Measurements from ENCODE around the gene BICDL1.

- TF ChIP-seq YY1 (IDR thresholded peaks at IDR 0.05; ENCODE audit: low read depth) = no peak
- TF ChIP-seq EP300 (IDR thresholded peaks at IDR 0.05; ENCODE audit: borderline replicate concordance in 1 of 2, low read depth in 1 of 2, low read length in 1 of 2) = no peak
- no peak for TF ChIP-seq MXI1 (IDR thresholded peaks at IDR 0.05; ENCODE audit: low read depth, low read length)
- no peak for TF ChIP-seq CTCF (IDR thresholded peaks at IDR 0.05)
- no peak for TF ChIP-seq RFX5 (IDR thresholded peaks at IDR 0.05; ENCODE audit: low read length)
- TF ChIP-seq SMC3 (IDR thresholded peaks at IDR 0.05; ENCODE audit: low read depth, low read length) = no peak
- TF ChIP-seq POLR2AphosphoS5 (IDR thresholded peaks at IDR 0.05; ENCODE audit: low read depth, low read length) = no peak
- no peak for TF ChIP-seq RCOR1 (IDR thresholded peaks at IDR 0.05; ENCODE audit: low read length)
These were observed 9.6 kb downstream of the BICDL1 start for GRCh38 chr12:119998471-119999245.
